Hepatocyte (in vitro differentiated cells): ENCODE results near the gene ZBTB7A. TPM values are rescaled to one million over a fixed set of nuclear protein-coding genes. Genes with fewer than 3 reads are reported as not detected.

Experiments
- DNase-seq: peaks from one replicate; pipeline ENCODE4 v3.0.0-alpha.2; 2016; ENCODE audit warnings: low spot score
- H2AFZ ChIP-seq: fragments of 200-600 bp; sonication (generic); 2 replicates; pipeline ENCODE4 v1.6.0; 2016; ENCODE audit warnings: antibody characterized with exemption, mild to moderate bottlenecking
- H3K27ac ChIP-seq: fragments of 200-600 bp; sonication (generic); 2 replicates; pipeline ENCODE4 v1.5.1; 2016; ENCODE audit warnings: mild to moderate bottlenecking
- H3K27me3 ChIP-seq: fragments of 200-600 bp; sonication (generic); 2 replicates; pipeline ENCODE4 v1.6.1; 2016
- H3K36me3 ChIP-seq: fragments of 200-600 bp; sonication (generic); replicated peaks from 2 replicates; pipeline ENCODE4 v1.5.1; 2016; ENCODE audit warnings: low read depth; ENCODE audit not compliant: insufficient read depth
- H3K4me1 ChIP-seq: fragments of 200-600 bp; sonication (generic); 2 replicates; pipeline ENCODE4 v1.5.1; 2016; ENCODE audit warnings: mild to moderate bottlenecking, moderate library complexity; ENCODE audit not compliant: insufficient read depth
- H3K4me2 ChIP-seq: fragments of 200-600 bp; sonication (generic); 2 replicates; pipeline ENCODE4 v1.6.0; 2016
- H3K4me3 ChIP-seq: fragments of 200-600 bp; sonication (generic); 2 replicates; pipeline ENCODE4 v1.5.1; 2016; ENCODE audit warnings: mild to moderate bottlenecking
- H3K79me2 ChIP-seq: fragments of 200-600 bp; sonication (generic); 2 replicates; pipeline ENCODE4 v1.6.0; 2017; ENCODE audit warnings: mild to moderate bottlenecking
- H3K9me2 ChIP-seq: fragments of 200-600 bp; sonication (generic); replicated peaks from 2 replicates; pipeline ENCODE4 v1.6.0; 2017; ENCODE audit warnings: mild to moderate bottlenecking; ENCODE audit not compliant: insufficient read depth
- H3K9me3 ChIP-seq: fragments of 200-600 bp; sonication (generic); 2 replicates; pipeline ENCODE4 v1.5.1; 2016; ENCODE audit warnings: low read depth, mild to moderate bottlenecking
- H4K20me1 ChIP-seq: fragments of 200-600 bp; sonication (generic); 2 replicates; pipeline ENCODE4 v1.6.0; 2016; ENCODE audit warnings: mild to moderate bottlenecking; ENCODE audit not compliant: insufficient read depth, poor library complexity, severe bottlenecking
- CTCF ChIP-seq: fragments of 200-600 bp; sonication (generic); IDR thresholded peaks from 2 replicates; pipeline ENCODE4 v1.5.1; 2016; ENCODE audit warnings: antibody characterized with exemption, mild to moderate bottlenecking; ENCODE audit not compliant: poor library complexity
- EZH2 ChIP-seq: fragments of 200-600 bp; sonication (generic); IDR thresholded peaks from 2 replicates; pipeline ENCODE4 v1.6.1; 2016; ENCODE audit warnings: antibody characterized with exemption, mild to moderate bottlenecking, borderline replicate concordance
- EZH2phosphoT487 ChIP-seq: fragments of 200-600 bp; sonication (generic); IDR thresholded peaks from one replicate; pipeline ENCODE4 v1.6.1; 2018; ENCODE audit warnings: antibody characterized with exemption, mild to moderate bottlenecking, low read depth, moderate library complexity; ENCODE audit not compliant: unreplicated experiment, severe bottlenecking
- WGBS: methylation state at CpG from one replicate; pipeline ENCODE4 v1.1.6; 2016; ENCODE audit warnings: low lambda C conversion rate; ENCODE audit errors: missing lambda C conversion rate; 5-methylcytosine and 5-hydroxymethylcytosine counted together
- polyA plus RNA-seq: library from polyadenylated mRNA; unstranded; fragments of >200 nt; fragmentation: Nextera tagmentation; extraction: Ambion mirVana; gene quantifications from 2 replicates; pipeline ENCODE4 v1.2.1, GENCODE V29; 2016
- total RNA-seq: library from RNA; depleted of rRNA; stranded (reverse); fragments of >200 nt; gene quantifications from 2 replicates; pipeline ENCODE4 v1.2.3, GENCODE V29; 2014

The ZBTB7A gene
- total and polyA plus RNA-seq, 2 experiments from 2014 or later = 23.3 to 46.1 TPM

- no peaks in the 10 kb centered on the region for H3K36me3 ChIP-seq
- no peaks in the 10 kb centered on the region for H3K9me3 ChIP-seq
- no peaks in the 10 kb centered on the region for H3K27me3 ChIP-seq
- no peak overlapping the region for H3K4me2 ChIP-seq
- no peaks in the 10 kb centered on the region for H3K4me1 ChIP-seq
- TF ChIP-seq EZH2 (no peak), CTCF (no peak), EZH2phosphoT487 (no peak)
- H3K27ac ChIP-seq = no peak overlapping the region
- no peaks in the 10 kb centered on the region for H4K20me1 ChIP-seq
- H3K4me3 ChIP-seq = no peak overlapping the region
- no peaks in the 10 kb centered on the region for H3K9me2 ChIP-seq
- no peaks in the 10 kb centered on the region for H3K79me2 ChIP-seq
- no peak for DNase-seq
- H2AFZ ChIP-seq = no peak overlapping the region
- 95% methylated on average over 21 of the region's 31 CpGs for WGBS
Observed at GRCh38 chr19:4096049-4096892, 29.6 kb upstream of the ZBTB7A start.

GRCh38 chr19:4095488-4095844 is 28.8 kb upstream of the ZBTB7A start:
- Histone ChIP-seq H3K79me2 (no peaks in the 10 kb centered on the region), H3K4me3 (no peak overlapping the region), H3K9me2 (no peaks in the 10 kb centered on the region), H2AFZ (no peak overlapping the region), H3K4me2 (no peak overlapping the region), H3K27me3 (no peaks in the 10 kb centered on the region), H3K4me1 (no peaks in the 10 kb centered on the region), H3K9me3 (no peaks in the 10 kb centered on the region), H3K36me3 (no peaks in the 10 kb centered on the region), H4K20me1 (no peaks in the 10 kb centered on the region), H3K27ac (no peak overlapping the region)
- WGBS = 98% methylated on average over 12 of the region's 12 CpGs
- DNase-seq = no peak
- TF ChIP-seq CTCF (no peak), EZH2 (no peak), EZH2phosphoT487 (no peak)

- no peak for DNase-seq
- Histone ChIP-seq H3K9me3 (no peaks in the 10 kb centered on the region), H3K4me2 (no peak overlapping the region), H3K9me2 (no peaks in the 10 kb centered on the region), H4K20me1 (no peaks in the 10 kb centered on the region), H2AFZ (no peak overlapping the region), H3K4me3 (no peak overlapping the region), H3K4me1 (no peaks in the 10 kb centered on the region), H3K27me3 (no peaks in the 10 kb centered on the region), H3K79me2 (no peaks in the 10 kb centered on the region), H3K27ac (no peak overlapping the region), H3K36me3 (no peaks in the 10 kb centered on the region)
- TF ChIP-seq EZH2 (no peak), EZH2phosphoT487 (no peak), CTCF (no peak)
- WGBS = 98% methylated on average over 24 of the region's 35 CpGs
Observed at GRCh38 chr19:4094761-4095487, 28.2 kb upstream of the ZBTB7A start.
